GM10266 (cell line): ENCODE measurements around the gene FAM168A.

Experiments
- DNase-seq: peaks from one replicate; pipeline ENCODE4 v3.0.0; 2012; ENCODE audit errors: extremely low spot score
- CTCF ChIP-seq: IDR thresholded peaks from 2 replicates; pipeline ENCODE4 v1.5.1; 2012; ENCODE audit warnings: mild to moderate bottlenecking, low read depth; ENCODE audit not compliant: control insufficient read depth, insufficient read depth; ENCODE audit errors: missing control alignments

The FAM168A gene

GRCh38 chr11:73384125-73384441, 213.8 kb downstream of the FAM168A start:
- no peak for DNase-seq
- TF ChIP-seq CTCF, result no peak

GRCh38 chr11:73383249-73384124, 214.4 kb downstream of the FAM168A start:
- no peak for TF ChIP-seq CTCF
- no peak for DNase-seq

DNA sequence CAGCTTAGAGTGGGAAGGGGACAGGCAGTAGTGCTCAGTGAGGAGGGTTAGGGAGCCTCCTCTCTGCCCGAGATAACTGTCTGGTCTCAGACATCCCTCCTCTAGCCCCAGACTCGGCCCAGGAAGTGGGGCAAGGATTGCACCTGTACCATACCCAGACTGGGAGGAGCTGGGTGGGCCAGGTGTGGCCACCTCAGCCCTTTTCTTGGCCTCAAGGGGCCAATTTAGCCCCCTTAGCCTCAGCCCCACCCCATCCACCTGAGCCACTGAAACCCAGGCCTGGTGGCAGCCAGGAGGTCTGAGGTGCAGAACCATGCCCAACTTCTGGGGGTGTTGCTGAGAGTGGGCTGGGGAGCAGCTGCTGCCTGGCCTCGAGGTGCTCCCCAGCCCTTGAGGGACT, 215.2 kb downstream of the FAM168A start:
- no peak for DNase-seq
- no peak for TF ChIP-seq CTCF

- DNase-seq, result no peak
- no peak for TF ChIP-seq CTCF
These were observed 215.7 kb downstream of the FAM168A start for GRCh38 chr11:73382183-73382582.

DNA sequence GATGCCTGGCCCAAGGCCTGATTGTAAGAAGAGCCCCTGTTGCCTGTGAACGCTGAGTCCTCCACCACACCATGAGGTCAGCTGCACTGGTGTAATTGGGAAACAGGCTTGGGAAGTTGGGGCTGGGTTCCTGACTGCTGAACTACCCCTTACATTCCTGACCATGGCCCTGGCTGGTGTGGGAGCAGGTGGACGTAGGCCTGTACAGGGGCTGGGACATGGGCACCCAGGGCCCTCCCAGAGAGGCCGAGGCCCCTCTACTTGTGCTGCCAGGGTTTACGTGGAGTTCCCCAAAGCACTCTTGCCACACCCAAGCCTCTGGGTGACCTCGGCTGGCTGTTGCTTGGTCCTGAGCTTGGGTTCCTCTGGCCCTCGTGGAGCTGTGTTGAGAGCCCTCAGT, 216.3 kb downstream of the FAM168A start:
- DNase-seq, result no peak
- no peak for TF ChIP-seq CTCF

- no peak for DNase-seq
- TF ChIP-seq CTCF, result no peak
These were observed 217.0 kb downstream of the FAM168A start for GRCh38 chr11:73380897-73381410.

GRCh38 chr11:73380331-73380730, 217.6 kb downstream of the FAM168A start:
- DNase-seq, result no peak
- TF ChIP-seq CTCF, result no peak
